Liver (tissue), 9 donors: ENCODE measurements around the gene ALK. TPM values are rescaled to one million over a fixed set of nuclear protein-coding genes. Genes with fewer than 3 reads are reported as not detected.

Experiments
- DNase-seq: peaks from one replicate; pipeline ENCODE4 v3.0.0-alpha.2; 2017; ENCODE audit warnings: low spot score
- H3K27ac ChIP-seq, 2 donors: one replicate each; pipeline ENCODE4 v1.7.0; 2013; ENCODE audit warnings: inconsistent platforms in 2 of 2, low read length in 2 of 2, control low read depth in 1 of 2, low read depth in 1 of 2, mild to moderate bottlenecking in 1 of 2
- H3K27me3 ChIP-seq, 4 donors: one replicate each; pipeline versions ENCODE4 v1.6.1 to v1.7.0; 2013; ENCODE audit warnings: low read length in 3 of 4, inconsistent platforms in 1 of 4, mild to moderate bottlenecking in 1 of 4, moderate library complexity in 1 of 4; ENCODE audit not compliant: control insufficient read depth in 4 of 4, insufficient read depth in 4 of 4
- H3K36me3 ChIP-seq, 4 donors: one replicate each; pipeline versions ENCODE4 v1.6.1 to v1.7.0; 2013; ENCODE audit warnings: low read length in 3 of 4, mild to moderate bottlenecking in 3 of 4, low read depth in 1 of 4, moderate library complexity in 1 of 4; ENCODE audit not compliant: control insufficient read depth in 4 of 4, insufficient read depth in 3 of 4
- H3K4me1 ChIP-seq, 4 donors: one replicate each; pipeline versions ENCODE4 v1.6.1 to v1.7.0; 2013; ENCODE audit warnings: low read length in 3 of 4, mild to moderate bottlenecking in 3 of 4, moderate library complexity in 1 of 4; ENCODE audit not compliant: control insufficient read depth in 4 of 4, insufficient read depth in 4 of 4
- H3K4me3 ChIP-seq, 3 donors: one replicate each; pipeline versions ENCODE4 v1.6.1 to v1.7.0; 2013; ENCODE audit warnings: low read length in 3 of 3, control low read depth in 1 of 3, low read depth in 1 of 3, mild to moderate bottlenecking in 1 of 3
- H3K9ac ChIP-seq, 2 donors: one replicate each; pipeline ENCODE4 v1.7.0; 2013; ENCODE audit warnings: low read length in 2 of 2, mild to moderate bottlenecking in 2 of 2, moderate library complexity in 2 of 2, control low read depth in 1 of 2, low read depth in 1 of 2
- H3K9me3 ChIP-seq, 4 donors: one replicate each; pipeline versions ENCODE4 v1.6.1 to v1.7.0; 2013; ENCODE audit warnings: low read length in 3 of 4; ENCODE audit not compliant: control insufficient read depth in 4 of 4
- CTCF ChIP-seq: fragments of 150-350 bp; IDR thresholded peaks from 2 replicates; pipeline ENCODE4 v1.5.1; 2017; ENCODE audit warnings: improper control_type of control experiment, low read depth, low read length; ENCODE audit not compliant: missing input control
- EGR1 ChIP-seq, 2 donors: IDR thresholded peaks; 2 replicates each; pipeline ENCODE4 v1.6.1; 2016 to 2018; ENCODE audit warnings: antibody characterized with exemption in 2 of 2, low read depth in 2 of 2
- FOXA1 ChIP-seq: IDR thresholded peaks from 2 replicates; pipeline ENCODE4 v1.6.1; 2016; ENCODE audit warnings: antibody characterized with exemption
- GABPA ChIP-seq, 2 donors: IDR thresholded peaks in 1 of 2; conservative IDR thresholded peaks in 1 of 2; 2 replicates each; pipeline ENCODE4 v1.6.1; 2016; ENCODE audit warnings: antibody characterized with exemption in 2 of 2, mild to moderate bottlenecking in 1 of 2, moderate library complexity in 1 of 2
- HNF4A ChIP-seq, 2 donors: conservative IDR thresholded peaks; 2 replicates each; pipeline ENCODE4 v1.6.1; 2016; ENCODE audit warnings: antibody characterized with exemption in 2 of 2, mild to moderate bottlenecking in 2 of 2
- HNF4G ChIP-seq: IDR thresholded peaks from 2 replicates; pipeline ENCODE4 v1.6.1; 2016; ENCODE audit warnings: antibody characterized with exemption
- JUND ChIP-seq, 2 donors: IDR thresholded peaks; 2 replicates each; pipeline ENCODE4 v1.6.1; 2016; ENCODE audit warnings: antibody characterized with exemption in 2 of 2
- NR2F2 ChIP-seq: IDR thresholded peaks from 2 replicates; pipeline ENCODE4 v1.6.1; 2016; ENCODE audit warnings: antibody characterized with exemption
- RAD21 ChIP-seq, 2 donors: IDR thresholded peaks; 2 replicates each; pipeline ENCODE4 v1.6.1; 2016; ENCODE audit warnings: antibody characterized with exemption in 2 of 2, mild to moderate bottlenecking in 2 of 2
- REST ChIP-seq: IDR thresholded peaks from 2 replicates; pipeline ENCODE4 v1.6.1; 2016; ENCODE audit warnings: antibody characterized with exemption, mild to moderate bottlenecking
- RXRA ChIP-seq, 2 donors: IDR thresholded peaks; 2 replicates each; pipeline ENCODE4 v1.6.1; 2017 to 2018; ENCODE audit warnings: antibody characterized with exemption in 2 of 2, mild to moderate bottlenecking in 1 of 2
- SP1 ChIP-seq: IDR thresholded peaks from 2 replicates; pipeline ENCODE4 v1.6.1; 2018; ENCODE audit warnings: antibody characterized with exemption, mild to moderate bottlenecking
- TAF1 ChIP-seq: conservative IDR thresholded peaks from 2 replicates; pipeline ENCODE4 v1.6.1; 2016; ENCODE audit warnings: antibody characterized with exemption, mild to moderate bottlenecking
- YY1 ChIP-seq: IDR thresholded peaks from 2 replicates; pipeline ENCODE4 v1.6.1; 2016; ENCODE audit warnings: antibody characterized with exemption, mild to moderate bottlenecking
- ZBTB33 ChIP-seq: IDR thresholded peaks from 2 replicates; pipeline ENCODE4 v1.6.1; 2016; ENCODE audit warnings: antibody characterized with exemption
- WGBS: extraction: QIAGEN DNeasy Blood & Tissue Kit; methylation state at CpG from one replicate; pipeline ENCODE4 v1.1.7; 2013; 5-methylcytosine and 5-hydroxymethylcytosine counted together
- polyA plus RNA-seq, 2 donors: library from polyadenylated mRNA; stranded (reverse) in 1 of 2; unstranded in 1 of 2; fragments of 200-250 nt in 1 of 2; fragments of >200 nt in 1 of 2; fragmentation: Nextera tagmentation in 1 of 2; extraction: Ambion mirVana in 1 of 2; gene quantifications; one replicate each; pipeline versions ENCODE4 v1.2.1 to v1.2.3, GENCODE V29; 2013 to 2015
- total RNA-seq, 2 donors: library from RNA; depleted of rRNA; stranded (reverse); fragments of >200 nt; gene quantifications; one replicate each; pipeline ENCODE4 v1.2.3, GENCODE V29; 2014
- TF ChIP-seq, protein P1 (sequence below): IDR thresholded peaks from 2 replicates; pipeline ENCODE4 v1.6.1; 2016; ENCODE audit warnings: antibody characterized with exemption
- TF ChIP-seq, protein P2 (sequence below): IDR thresholded peaks from 2 replicates; pipeline ENCODE4 v1.6.1; 2016; ENCODE audit warnings: antibody characterized with exemption
- donor health status: healthy.
- donor health status: healthy.
- donor health status: healthy.
- donor health status: healthy.
- donor health status: healthy.

The ALK gene
- total and polyA plus RNA-seq, 4 donors, result under 0.01 TPM; not detected in 3

DNA sequence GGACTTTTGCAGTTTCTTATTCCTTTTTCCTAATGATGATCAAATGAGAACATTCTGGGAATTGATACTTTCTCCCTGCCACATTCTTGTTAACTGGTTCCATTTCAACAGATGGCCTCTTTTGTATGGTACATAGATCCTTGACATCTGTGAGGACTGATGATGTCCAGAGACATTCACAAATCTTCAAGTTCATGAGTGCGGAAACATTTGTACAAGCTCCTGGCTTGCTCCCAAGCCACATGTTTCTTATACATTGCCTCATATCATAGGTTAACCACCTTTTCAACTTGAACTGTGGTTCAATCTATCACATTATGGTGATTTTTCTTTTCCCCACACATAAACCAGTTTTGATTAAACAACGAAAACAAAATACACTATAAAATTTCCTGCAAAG lies 538.9 kb downstream of the ALK start:
- Histone ChIP-seq H3K4me3 (no peak overlapping the region), H3K9ac (no peak overlapping the region), H3K27ac (no peak overlapping the region), H3K36me3 (no peaks in the 10 kb centered on the region), H3K4me1 (no peaks in the 10 kb centered on the region), H3K9me3 (no peaks in the 10 kb centered on the region), H3K27me3 (no peaks in the 10 kb centered on the region)
- TF ChIP-seq REST (no peak), RXRA (IDR thresholded peaks at IDR 0.05) (no peak), HNF4A (conservative IDR thresholded peaks at IDR 0.05) (no peak), EGR1 (IDR thresholded peaks at IDR 0.05; ENCODE audit: low read depth in 2 of 2) (no peak), FOXA1 (no peak), JUND (IDR thresholded peaks at IDR 0.05) (no peak), NR2F2 (no peak), CTCF (no peak), TAF1 (no peak), YY1 (no peak), HNF4G (no peak), GABPA (IDR thresholded peaks at IDR 0.05 in 1 of 2, conservative IDR thresholded peaks at IDR 0.05 in 1 of 2) (no peak), SP1 (no peak), ZBTB33 (no peak)
- TF ChIP-seq, protein P1, sequence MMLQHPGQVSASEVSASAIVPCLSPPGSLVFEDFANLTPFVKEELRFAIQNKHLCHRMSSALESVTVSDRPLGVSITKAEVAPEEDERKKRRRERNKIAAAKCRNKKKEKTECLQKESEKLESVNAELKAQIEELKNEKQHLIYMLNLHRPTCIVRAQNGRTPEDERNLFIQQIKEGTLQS, result no peak
- TF ChIP-seq, protein P2, sequence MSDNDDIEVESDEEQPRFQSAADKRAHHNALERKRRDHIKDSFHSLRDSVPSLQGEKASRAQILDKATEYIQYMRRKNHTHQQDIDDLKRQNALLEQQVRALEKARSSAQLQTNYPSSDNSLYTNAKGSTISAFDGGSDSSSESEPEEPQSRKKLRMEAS, result no peak
- DNase-seq, result no peak
- WGBS, result 85% methylated on average over 2 of the region's 2 CpGs

- Histone ChIP-seq H3K9ac (no peak overlapping the region), H3K4me3 (no peak overlapping the region), H3K4me1 (no peaks in the 10 kb centered on the region), H3K9me3 (no peaks in the 10 kb centered on the region), H3K36me3 (no peaks in the 10 kb centered on the region), H3K27ac (no peak overlapping the region), H3K27me3 (peaks cover 0 to 3% (median 0%) of the 10 kb centered on the region in 4 donors)
- WGBS, result 64% methylated on average over 1 of the region's 1 CpG
- DNase-seq, result no peak
- TF ChIP-seq HNF4G, result no peak
- TF ChIP-seq RAD21 (IDR thresholded peaks at IDR 0.05), result no peak
These were observed 543.6 kb downstream of the ALK start for GRCh38 chr2:29377788-29378187.
